Right lobe of liver (tissue), 4 donors: ENCODE data around the gene WASHC2A.
"Not testable (repeated sequence)": the region's sequence is repeated elsewhere in the genome, so short reads cannot be mapped to it uniquely, and the experiment has no call there.

Source experiments
- POLR2A ChIP-seq: fragments of 450-650 bp; IDR thresholded peaks from one replicate; pipeline ENCODE4 v1.6.1; 2017; ENCODE audit warnings: antibody characterized with exemption, mild to moderate bottlenecking
- TF ChIP-seq, protein P1 (sequence below), 4 donors: fragments of 200-600 bp in 3 of 4; fragments of 450-650 bp in 1 of 4; IDR thresholded peaks; one replicate each; pipeline versions ENCODE4 v1.5.1 to v1.8.0; 2016 to 2022; ENCODE audit warnings: antibody characterized with exemption in 4 of 4, mild to moderate bottlenecking in 2 of 4
- donor health status: DM: no; HTN: no; CAD: no.
- donor health status: DM: no; HTN: no; CAD: no.
- donor health status: DM: no; HTN: yes; CAD: no.

- TF ChIP-seq, protein P1, sequence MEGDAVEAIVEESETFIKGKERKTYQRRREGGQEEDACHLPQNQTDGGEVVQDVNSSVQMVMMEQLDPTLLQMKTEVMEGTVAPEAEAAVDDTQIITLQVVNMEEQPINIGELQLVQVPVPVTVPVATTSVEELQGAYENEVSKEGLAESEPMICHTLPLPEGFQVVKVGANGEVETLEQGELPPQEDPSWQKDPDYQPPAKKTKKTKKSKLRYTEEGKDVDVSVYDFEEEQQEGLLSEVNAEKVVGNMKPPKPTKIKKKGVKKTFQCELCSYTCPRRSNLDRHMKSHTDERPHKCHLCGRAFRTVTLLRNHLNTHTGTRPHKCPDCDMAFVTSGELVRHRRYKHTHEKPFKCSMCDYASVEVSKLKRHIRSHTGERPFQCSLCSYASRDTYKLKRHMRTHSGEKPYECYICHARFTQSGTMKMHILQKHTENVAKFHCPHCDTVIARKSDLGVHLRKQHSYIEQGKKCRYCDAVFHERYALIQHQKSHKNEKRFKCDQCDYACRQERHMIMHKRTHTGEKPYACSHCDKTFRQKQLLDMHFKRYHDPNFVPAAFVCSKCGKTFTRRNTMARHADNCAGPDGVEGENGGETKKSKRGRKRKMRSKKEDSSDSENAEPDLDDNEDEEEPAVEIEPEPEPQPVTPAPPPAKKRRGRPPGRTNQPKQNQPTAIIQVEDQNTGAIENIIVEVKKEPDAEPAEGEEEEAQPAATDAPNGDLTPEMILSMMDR (IDR thresholded peaks at IDR 0.05) = not testable (repeated sequence)
- not testable (repeated sequence) for TF ChIP-seq POLR2A
These were observed 32.4 kb upstream of the WASHC2A start for GRCh38 chr10:50035337-50035736.
